ENCODE measurements around the gene AGO3.
"Not testable (repeated sequence)": the region's sequence is repeated elsewhere in the genome, so short reads cannot be mapped to it uniquely, and the experiment has no call there.

Gene AGO3

DNA sequence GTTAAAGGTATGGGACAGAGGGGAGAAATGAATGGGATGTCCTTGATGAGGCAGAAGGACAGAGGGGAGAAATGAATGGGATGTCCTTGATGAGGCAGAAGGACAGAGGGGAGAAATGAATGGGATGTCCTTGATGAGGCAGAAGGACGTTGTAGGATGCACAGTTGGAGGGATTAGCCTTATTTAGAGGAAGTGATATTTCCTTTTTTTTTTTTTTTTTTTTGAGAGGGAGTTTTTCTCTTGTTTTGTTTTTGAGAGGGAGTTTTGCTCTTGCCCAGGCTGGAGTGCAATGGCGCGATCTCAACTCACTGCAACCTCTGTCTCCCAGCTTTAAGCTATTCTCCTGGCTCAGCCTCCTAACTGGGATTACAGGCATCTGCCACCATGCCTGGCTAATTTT is 41.9 kb upstream of the AGO3 start:
- not testable (repeated sequence) for H3K9ac ChIP-seq (ENCODE audit: low read length)

DNA sequence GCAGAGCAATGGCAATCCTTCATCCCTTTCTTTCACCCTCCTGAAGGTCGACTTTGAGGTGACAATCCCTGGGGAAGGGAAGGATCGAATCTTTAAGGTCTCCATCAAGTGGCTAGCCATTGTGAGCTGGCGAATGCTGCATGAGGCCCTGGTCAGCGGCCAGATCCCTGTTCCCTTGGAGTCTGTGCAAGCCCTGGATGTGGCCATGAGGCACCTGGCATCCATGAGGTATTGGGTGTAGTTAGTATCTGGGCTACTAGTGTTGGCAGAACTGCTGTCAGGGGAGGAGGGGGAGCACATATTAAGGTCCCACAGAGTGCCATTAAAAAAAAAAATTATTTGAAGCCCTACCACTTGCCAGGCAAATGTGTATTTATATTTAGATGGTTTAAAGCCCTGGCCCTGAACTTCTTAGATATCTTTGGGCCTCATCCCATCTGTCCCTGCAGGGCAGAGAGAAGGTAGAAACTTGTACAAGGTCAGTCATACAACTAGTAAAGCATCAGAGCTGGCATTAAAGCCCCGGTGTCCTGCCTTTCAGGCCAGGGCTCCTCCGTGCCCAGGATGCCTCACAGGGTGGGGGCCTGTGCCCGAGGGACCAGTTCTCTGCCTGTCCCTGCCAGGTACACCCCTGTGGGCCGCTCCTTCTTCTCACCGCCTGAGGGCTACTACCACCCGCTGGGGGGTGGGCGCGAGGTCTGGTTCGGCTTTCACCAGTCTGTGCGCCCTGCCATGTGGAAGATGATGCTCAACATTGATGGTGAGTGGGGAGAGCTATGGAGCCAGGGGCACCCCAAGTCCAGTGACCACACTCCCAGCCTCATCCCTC is 37.6 kb upstream of the AGO3 start:
- Histone ChIP-seq H3K4me3 (ENCODE audit: low read length) (no peak overlapping the region), H3K4me1 (ENCODE audit: control insufficient read depth, low read depth, low read length) (no peaks in the 10 kb centered on the region), H3K9me3 (ENCODE audit: control insufficient read depth, low read depth, low read length) (no peaks in the 10 kb centered on the region), H3K27ac (ENCODE audit: low read length) (no peak overlapping the region), H3K27me3 (ENCODE audit: control insufficient read depth, insufficient read depth, low read length) (no peaks in the 10 kb centered on the region), H3K36me3 (ENCODE audit: control insufficient read depth, low read depth, low read length) (peaks cover 77% of the 10 kb centered on the region), H3K9ac (ENCODE audit: low read length) (no peak overlapping the region)

More for the DNA sequence above, 41.9 kb upstream of the AGO3 start:
- H3K9me3 ChIP-seq (ENCODE audit: control insufficient read depth, low read depth, low read length); H3K27ac ChIP-seq (ENCODE audit: low read length); H3K27me3 ChIP-seq (ENCODE audit: control insufficient read depth, insufficient read depth, low read length); H3K4me3 ChIP-seq (ENCODE audit: low read length): not testable (repeated sequence)
- peaks cover 41% of the 10 kb centered on the region for H3K36me3 ChIP-seq (ENCODE audit: control insufficient read depth, low read depth, low read length)
- H3K4me1 ChIP-seq (ENCODE audit: control insufficient read depth, low read depth, low read length) = peaks cover 30% of the 10 kb centered on the region

GRCh38 chr1:35894183-35894582 is 36.7 kb upstream of the AGO3 start:
- no peaks in the 10 kb centered on the region for H3K9me3 ChIP-seq (ENCODE audit: control insufficient read depth, low read depth, low read length)
- H3K4me3 ChIP-seq (ENCODE audit: low read length) = no peak overlapping the region
- H3K27me3 ChIP-seq (ENCODE audit: control insufficient read depth, insufficient read depth, low read length) = no peaks in the 10 kb centered on the region
- H3K36me3 ChIP-seq (ENCODE audit: control insufficient read depth, low read depth, low read length) = peaks cover 81% of the 10 kb centered on the region
- no peak overlapping the region for H3K9ac ChIP-seq (ENCODE audit: low read length)
- H3K27ac ChIP-seq (ENCODE audit: low read length) = no peak overlapping the region
- H3K4me1 ChIP-seq (ENCODE audit: control insufficient read depth, low read depth, low read length) = no peaks in the 10 kb centered on the region

DNA sequence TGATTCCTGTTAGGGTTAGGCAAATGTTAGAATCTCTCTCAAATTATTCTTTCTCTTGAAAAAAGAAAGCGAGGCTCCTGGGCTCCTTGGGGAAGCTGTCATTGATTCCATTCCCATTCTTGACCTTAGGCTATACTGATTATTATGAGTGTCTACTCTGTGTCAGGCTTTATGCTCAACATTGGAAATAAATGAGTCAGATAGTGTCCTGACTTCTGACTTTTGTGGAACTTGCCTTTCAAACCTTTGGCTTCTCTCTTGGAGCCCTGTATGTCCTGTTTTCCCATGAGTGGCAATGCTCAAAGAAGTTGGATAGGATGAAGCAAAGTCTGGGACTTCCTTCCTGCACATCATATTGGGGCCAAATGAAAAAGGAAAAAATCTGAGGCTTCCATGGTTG is 36.2 kb upstream of the AGO3 start:
- H3K9ac ChIP-seq (ENCODE audit: low read length) = no peak overlapping the region
- H3K4me1 ChIP-seq (ENCODE audit: control insufficient read depth, low read depth, low read length) = no peaks in the 10 kb centered on the region
- peaks cover 86% of the 10 kb centered on the region for H3K36me3 ChIP-seq (ENCODE audit: control insufficient read depth, low read depth, low read length)
- H3K27ac ChIP-seq (ENCODE audit: low read length) = no peak overlapping the region
- H3K4me3 ChIP-seq (ENCODE audit: low read length) = no peak overlapping the region
- no peaks in the 10 kb centered on the region for H3K9me3 ChIP-seq (ENCODE audit: control insufficient read depth, low read depth, low read length)
- no peaks in the 10 kb centered on the region for H3K27me3 ChIP-seq (ENCODE audit: control insufficient read depth, insufficient read depth, low read length)

- Histone ChIP-seq H3K27ac (ENCODE audit: low read length) (no peak overlapping the region), H3K36me3 (ENCODE audit: control insufficient read depth, low read depth, low read length) (peaks cover 69% of the 10 kb centered on the region), H3K9ac (ENCODE audit: low read length) (no peak overlapping the region), H3K4me1 (ENCODE audit: control insufficient read depth, low read depth, low read length) (no peaks in the 10 kb centered on the region), H3K9me3 (ENCODE audit: control insufficient read depth, low read depth, low read length) (no peaks in the 10 kb centered on the region), H3K27me3 (ENCODE audit: control insufficient read depth, insufficient read depth, low read length) (no peaks in the 10 kb centered on the region), H3K4me3 (ENCODE audit: low read length) (no peak overlapping the region)
Observed at GRCh38 chr1:35899941-35900340, 31.0 kb upstream of the AGO3 start.

- Histone ChIP-seq H3K27ac (ENCODE audit: low read length) (no peak overlapping the region), H3K4me3 (ENCODE audit: low read length) (no peak overlapping the region), H3K9ac (ENCODE audit: low read length) (no peak overlapping the region), H3K27me3 (ENCODE audit: control insufficient read depth, insufficient read depth, low read length) (no peaks in the 10 kb centered on the region), H3K9me3 (ENCODE audit: control insufficient read depth, low read depth, low read length) (no peaks in the 10 kb centered on the region), H3K4me1 (ENCODE audit: control insufficient read depth, low read depth, low read length) (no peaks in the 10 kb centered on the region), H3K36me3 (ENCODE audit: control insufficient read depth, low read depth, low read length) (peaks cover 69% of the 10 kb centered on the region)
Observed at GRCh38 chr1:35901235-35901634, 29.7 kb upstream of the AGO3 start.

DNA sequence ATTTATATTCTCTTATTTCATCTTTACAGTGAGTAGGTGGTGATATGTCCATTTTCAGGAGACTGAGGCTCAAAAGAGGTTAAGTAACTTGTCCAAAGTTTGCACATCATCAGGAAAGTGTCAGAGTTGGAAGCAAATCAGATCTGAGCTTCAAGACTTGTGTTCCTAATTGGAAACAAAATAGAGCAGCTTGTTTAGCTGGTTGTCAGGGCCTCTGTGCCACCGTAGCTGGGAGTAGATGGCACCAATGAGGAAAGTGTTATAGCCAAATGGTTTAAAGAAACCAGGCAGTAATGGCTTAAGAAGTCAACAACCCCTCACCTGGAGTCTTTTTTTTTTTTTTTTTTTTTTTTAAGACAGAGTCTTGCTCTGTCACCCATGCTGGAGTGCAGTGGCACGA is 28.2 kb upstream of the AGO3 start:
- no peak overlapping the region for H3K27ac ChIP-seq (ENCODE audit: low read length)
- H3K9me3 ChIP-seq (ENCODE audit: control insufficient read depth, low read depth, low read length) = no peaks in the 10 kb centered on the region
- H3K9ac ChIP-seq (ENCODE audit: low read length) = no peak overlapping the region
- peaks cover 69% of the 10 kb centered on the region for H3K36me3 ChIP-seq (ENCODE audit: control insufficient read depth, low read depth, low read length)
- H3K27me3 ChIP-seq (ENCODE audit: control insufficient read depth, insufficient read depth, low read length) = no peaks in the 10 kb centered on the region
- no peak overlapping the region for H3K4me3 ChIP-seq (ENCODE audit: low read length)
- H3K4me1 ChIP-seq (ENCODE audit: control insufficient read depth, low read depth, low read length) = no peaks in the 10 kb centered on the region

GRCh38 chr1:35914717-35915116 is 16.2 kb upstream of the AGO3 start:
- H3K36me3 ChIP-seq (ENCODE audit: control insufficient read depth, low read depth, low read length) = peaks cover 74% of the 10 kb centered on the region
- H3K27ac ChIP-seq (ENCODE audit: low read length) = no peak overlapping the region
- no peaks in the 10 kb centered on the region for H3K4me1 ChIP-seq (ENCODE audit: control insufficient read depth, low read depth, low read length)
- H3K9me3 ChIP-seq (ENCODE audit: control insufficient read depth, low read depth, low read length) = no peaks in the 10 kb centered on the region
- no peaks in the 10 kb centered on the region for H3K27me3 ChIP-seq (ENCODE audit: control insufficient read depth, insufficient read depth, low read length)
- no peak overlapping the region for H3K9ac ChIP-seq (ENCODE audit: low read length)
- H3K4me3 ChIP-seq (ENCODE audit: low read length) = no peak overlapping the region

GRCh38 chr1:35915693-35916092 is 15.2 kb upstream of the AGO3 start:
- Histone ChIP-seq H3K36me3 (ENCODE audit: control insufficient read depth, low read depth, low read length) (peaks cover 80% of the 10 kb centered on the region), H3K4me3 (ENCODE audit: low read length) (no peak overlapping the region), H3K4me1 (ENCODE audit: control insufficient read depth, low read depth, low read length) (no peaks in the 10 kb centered on the region), H3K9me3 (ENCODE audit: control insufficient read depth, low read depth, low read length) (no peaks in the 10 kb centered on the region), H3K27me3 (ENCODE audit: control insufficient read depth, insufficient read depth, low read length) (no peaks in the 10 kb centered on the region), H3K27ac (ENCODE audit: low read length) (no peak overlapping the region), H3K9ac (ENCODE audit: low read length) (no peak overlapping the region)

DNA sequence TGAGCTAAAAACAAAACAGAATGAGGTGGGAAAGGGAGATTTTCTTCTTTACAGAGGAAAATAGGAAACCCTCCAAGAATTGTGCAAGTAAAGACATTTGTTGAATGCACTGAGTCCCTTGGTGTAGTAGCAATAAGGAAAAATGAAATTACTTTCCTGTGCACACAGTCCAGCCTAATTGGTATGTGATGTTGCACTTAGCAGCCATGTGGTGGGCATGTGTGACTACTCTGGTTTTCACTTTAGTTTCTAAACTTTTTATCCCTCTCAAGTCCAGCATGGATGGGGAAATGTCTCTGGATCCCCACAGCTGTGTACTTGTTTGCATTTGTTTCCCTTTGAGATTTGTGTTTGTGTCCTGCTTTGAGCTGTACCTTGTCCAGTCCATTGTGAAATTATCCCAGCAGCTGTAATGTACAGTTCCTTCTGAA is 7.1 kb upstream of the AGO3 start:
- peaks cover 34% of the 10 kb centered on the region for H3K36me3 ChIP-seq (ENCODE audit: control insufficient read depth, low read depth, low read length)
- H3K4me3 ChIP-seq (ENCODE audit: low read length) = no peak overlapping the region
- no peaks in the 10 kb centered on the region for H3K27me3 ChIP-seq (ENCODE audit: control insufficient read depth, insufficient read depth, low read length)
- no peak overlapping the region for H3K27ac ChIP-seq (ENCODE audit: low read length)
- H3K9ac ChIP-seq (ENCODE audit: low read length) = no peak overlapping the region
- no peaks in the 10 kb centered on the region for H3K9me3 ChIP-seq (ENCODE audit: control insufficient read depth, low read depth, low read length)
- no peaks in the 10 kb centered on the region for H3K4me1 ChIP-seq (ENCODE audit: control insufficient read depth, low read depth, low read length)

DNA sequence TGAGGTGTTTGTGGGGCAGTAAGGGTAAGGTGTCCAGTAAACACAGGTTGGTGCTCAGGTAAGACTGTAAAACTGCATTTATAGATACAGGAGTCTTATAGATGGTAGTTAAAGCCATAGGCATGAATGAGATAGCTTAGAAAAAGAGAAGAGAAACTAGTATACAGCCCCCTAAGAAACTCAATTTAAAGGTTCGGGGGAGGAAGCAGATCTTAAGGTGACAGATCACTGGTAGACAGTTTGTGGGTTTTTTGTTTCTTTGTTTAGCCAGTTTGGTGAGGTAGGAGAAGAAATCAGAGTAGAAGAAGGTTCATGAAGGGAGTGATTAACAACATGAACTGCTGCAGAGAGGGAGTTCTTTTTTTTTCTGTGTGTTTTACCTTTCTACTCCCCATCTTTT is 6.1 kb upstream of the AGO3 start:
- H3K27me3 ChIP-seq (ENCODE audit: control insufficient read depth, insufficient read depth, low read length) = no peaks in the 10 kb centered on the region
- peaks cover 3% of the 10 kb centered on the region for H3K4me1 ChIP-seq (ENCODE audit: control insufficient read depth, low read depth, low read length)
- H3K36me3 ChIP-seq (ENCODE audit: control insufficient read depth, low read depth, low read length) = peaks cover 24% of the 10 kb centered on the region
- H3K27ac ChIP-seq (ENCODE audit: low read length) = no peak overlapping the region
- H3K9me3 ChIP-seq (ENCODE audit: control insufficient read depth, low read depth, low read length) = no peaks in the 10 kb centered on the region
- H3K4me3 ChIP-seq (ENCODE audit: low read length) = no peak overlapping the region
- no peak overlapping the region for H3K9ac ChIP-seq (ENCODE audit: low read length)

DNA sequence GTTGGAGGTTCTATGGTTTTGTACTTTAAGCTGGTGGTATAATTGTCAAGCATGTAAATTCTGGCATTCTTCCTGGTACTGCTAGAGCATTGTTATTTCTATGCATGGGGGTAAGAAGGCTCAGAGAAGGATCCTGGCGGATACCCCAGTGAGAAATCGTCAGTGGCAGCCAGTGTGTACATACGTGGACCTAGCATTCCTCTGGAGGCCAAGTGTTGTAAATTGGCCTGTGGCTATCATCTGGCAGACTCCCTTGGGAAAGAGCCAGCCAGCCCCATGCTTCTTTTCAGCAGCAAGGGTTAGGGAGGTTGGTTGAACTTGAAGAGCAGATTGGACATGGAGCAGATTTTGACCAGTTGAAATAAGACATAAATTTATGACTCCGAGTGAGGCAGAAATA is 5.2 kb upstream of the AGO3 start:
- peaks cover 4% of the 10 kb centered on the region for H3K4me1 ChIP-seq (ENCODE audit: control insufficient read depth, low read depth, low read length)

More for the DNA sequence above, 5.2 kb upstream of the AGO3 start:
- H3K36me3 ChIP-seq (ENCODE audit: control insufficient read depth, low read depth, low read length) = peaks cover 15% of the 10 kb centered on the region
- H3K4me3 ChIP-seq (ENCODE audit: low read length) = no peak overlapping the region
- no peaks in the 10 kb centered on the region for H3K9me3 ChIP-seq (ENCODE audit: control insufficient read depth, low read depth, low read length)
- H3K27me3 ChIP-seq (ENCODE audit: control insufficient read depth, insufficient read depth, low read length) = no peaks in the 10 kb centered on the region
- H3K9ac ChIP-seq (ENCODE audit: low read length) = no peak overlapping the region
- no peak overlapping the region for H3K27ac ChIP-seq (ENCODE audit: low read length)
